GM21367 (cell line): Measurements from ENCODE around the gene CYP2U1.
"Not testable (repeated sequence)": the region's sequence is repeated elsewhere in the genome, so short reads cannot be mapped to it uniquely, and the experiment has no call there.

ENCODE experiments used
- ATAC-seq: cut with Tn5 transposase; IDR thresholded peaks from one replicate; pipeline ENCODE4 v1.9.1; 2021; ENCODE audit not compliant: unreplicated experiment

Gene CYP2U1

GRCh38 chr4:107930821-107931774 is at the start of gene CYP2U1:
Gene CYP2U1 (plus strand): TSS chr4:107931549. CDS start chr4:107931644, 95 bp downstream.
- ATAC-seq = peak; percentile 97

GRCh38 chr4:107885865-107886264 is 45.5 kb upstream of the CYP2U1 start:
- no peak for ATAC-seq

GRCh38 chr4:107888237-107888636 is 43.1 kb upstream of the CYP2U1 start:
- ATAC-seq = no peak

- no peak for ATAC-seq
These were observed 40.6 kb upstream of the CYP2U1 start for GRCh38 chr4:107890779-107891178.

DNA sequence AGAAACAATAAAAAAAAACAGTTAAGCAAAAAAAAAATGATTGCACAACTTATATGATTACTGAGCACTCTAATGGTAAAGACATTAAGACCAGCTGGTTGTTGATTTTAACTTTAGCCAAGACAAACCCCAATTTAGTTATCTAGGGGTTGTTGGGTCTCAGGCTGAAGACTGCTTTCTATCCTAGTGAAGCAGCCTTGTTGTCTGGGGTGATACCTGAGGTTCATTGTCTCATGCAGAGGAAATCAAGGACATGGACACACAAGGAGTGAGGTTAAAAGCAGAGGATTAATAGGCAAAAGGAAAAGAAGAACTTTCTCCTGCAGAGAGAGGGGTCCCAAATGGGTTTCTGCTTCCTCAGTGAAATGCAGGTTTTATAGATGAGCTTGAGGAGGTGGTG is 40.0 kb upstream of the CYP2U1 start:
- ATAC-seq = no peak

DNA sequence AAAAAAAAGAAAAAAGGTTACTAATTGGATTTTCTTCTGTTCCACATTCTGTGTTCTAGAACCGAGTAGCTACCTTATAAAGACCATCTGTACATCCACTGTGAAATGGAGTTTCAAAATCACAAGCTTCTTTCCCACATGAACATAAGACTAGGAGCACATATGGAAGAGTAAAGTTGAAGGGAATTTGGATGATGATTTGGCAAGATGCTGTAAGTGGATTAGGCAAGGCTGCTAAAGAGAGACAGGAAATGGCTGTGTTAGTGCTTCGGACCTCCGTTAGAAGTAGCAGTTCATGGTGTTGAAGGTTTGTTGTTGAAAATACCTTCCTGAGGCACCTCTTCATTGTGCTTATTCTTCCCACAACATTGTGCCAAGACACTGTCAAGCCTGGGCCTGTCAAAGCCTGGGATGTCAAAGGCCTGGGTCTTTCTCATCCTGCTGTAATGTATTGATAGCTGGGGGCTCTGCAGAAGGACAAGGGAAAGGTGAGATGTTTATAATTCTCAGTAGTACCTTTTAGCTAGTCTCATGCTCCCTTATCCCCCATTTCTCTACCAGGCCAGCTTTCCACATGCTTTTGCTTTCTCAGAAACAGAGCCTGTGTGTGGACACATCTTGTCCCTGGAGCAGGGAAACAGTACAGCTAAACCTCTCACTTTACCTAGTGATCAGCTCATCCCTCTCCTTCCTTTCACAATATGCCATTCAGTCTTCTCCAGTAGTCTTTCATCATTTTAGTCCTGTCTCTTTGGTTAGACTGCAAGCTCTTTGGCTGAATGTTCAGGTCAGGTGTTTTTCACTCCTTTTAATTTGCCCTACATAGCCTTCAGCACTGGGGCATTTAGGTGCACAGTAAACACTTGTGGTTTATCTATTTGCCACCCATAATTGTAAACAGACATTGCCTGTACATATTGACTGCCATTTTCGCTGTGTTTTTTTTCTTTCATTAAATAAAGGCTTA is 37.9 kb upstream of the CYP2U1 start:
- no peak for ATAC-seq

- no peak for ATAC-seq
These were observed 37.2 kb upstream of the CYP2U1 start for GRCh38 chr4:107894138-107894603.

- no peak for ATAC-seq
These were observed 35.1 kb upstream of the CYP2U1 start for GRCh38 chr4:107896158-107896645.

DNA sequence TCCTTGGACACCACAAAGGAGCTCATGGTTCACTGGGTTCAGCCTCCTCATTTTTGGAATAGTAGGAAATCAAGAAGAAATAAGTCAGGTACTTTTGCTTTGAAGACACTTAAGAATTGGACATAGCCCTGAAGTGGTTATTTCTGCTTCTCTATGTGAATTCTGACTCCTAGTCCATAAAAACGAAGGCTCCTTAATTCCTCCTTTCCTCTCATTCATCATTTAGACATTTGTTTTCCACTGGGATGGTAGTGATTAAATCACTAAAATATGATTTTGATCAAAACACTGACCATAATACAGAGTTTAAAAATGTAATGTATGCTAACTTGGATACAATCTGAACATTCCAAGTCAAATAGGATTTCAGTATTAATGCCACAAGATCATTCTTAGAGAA is 34.7 kb upstream of the CYP2U1 start:
- ATAC-seq = no peak

DNA sequence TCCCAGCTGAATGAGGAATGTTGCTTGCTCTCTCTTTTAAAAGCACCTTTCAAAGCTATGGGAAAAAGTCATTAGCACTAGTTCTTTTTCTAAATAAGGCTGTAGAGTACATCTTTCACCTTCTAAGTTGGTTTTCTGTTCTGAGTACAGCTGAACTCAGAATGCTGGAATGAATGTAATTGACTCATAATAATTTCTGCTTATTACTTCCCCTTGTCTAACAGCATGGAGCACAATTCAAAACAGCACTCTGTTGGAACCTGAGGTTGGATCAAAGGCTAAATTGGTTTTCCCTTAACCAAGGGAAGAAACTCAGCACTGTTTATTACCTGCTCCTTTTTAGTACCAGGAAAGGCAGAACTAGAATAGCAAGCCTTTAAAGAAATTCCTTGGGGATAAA is 33.5 kb upstream of the CYP2U1 start:
- no peak for ATAC-seq

GRCh38 chr4:107900067-107900466 is 31.3 kb upstream of the CYP2U1 start:
- ATAC-seq = no peak

DNA sequence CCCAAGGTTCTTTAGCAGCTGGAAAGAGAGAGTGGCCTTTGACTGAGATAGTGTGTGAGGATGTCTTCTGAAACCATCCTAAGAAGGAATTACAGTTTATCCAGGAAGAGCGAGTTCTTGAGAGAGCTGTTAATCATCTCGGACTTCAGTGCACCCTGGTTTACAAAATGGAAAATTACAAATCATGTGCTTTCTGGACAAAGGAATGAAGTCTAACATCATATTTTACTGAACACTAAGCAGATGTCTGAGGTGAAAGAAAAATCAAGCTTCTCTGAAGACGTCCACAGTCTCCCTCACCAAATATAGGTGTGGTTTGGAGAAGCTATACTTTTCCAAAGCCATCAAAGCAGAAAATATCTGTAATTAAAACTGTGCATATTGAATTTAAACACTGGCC is 30.8 kb upstream of the CYP2U1 start:
- no peak for ATAC-seq

DNA sequence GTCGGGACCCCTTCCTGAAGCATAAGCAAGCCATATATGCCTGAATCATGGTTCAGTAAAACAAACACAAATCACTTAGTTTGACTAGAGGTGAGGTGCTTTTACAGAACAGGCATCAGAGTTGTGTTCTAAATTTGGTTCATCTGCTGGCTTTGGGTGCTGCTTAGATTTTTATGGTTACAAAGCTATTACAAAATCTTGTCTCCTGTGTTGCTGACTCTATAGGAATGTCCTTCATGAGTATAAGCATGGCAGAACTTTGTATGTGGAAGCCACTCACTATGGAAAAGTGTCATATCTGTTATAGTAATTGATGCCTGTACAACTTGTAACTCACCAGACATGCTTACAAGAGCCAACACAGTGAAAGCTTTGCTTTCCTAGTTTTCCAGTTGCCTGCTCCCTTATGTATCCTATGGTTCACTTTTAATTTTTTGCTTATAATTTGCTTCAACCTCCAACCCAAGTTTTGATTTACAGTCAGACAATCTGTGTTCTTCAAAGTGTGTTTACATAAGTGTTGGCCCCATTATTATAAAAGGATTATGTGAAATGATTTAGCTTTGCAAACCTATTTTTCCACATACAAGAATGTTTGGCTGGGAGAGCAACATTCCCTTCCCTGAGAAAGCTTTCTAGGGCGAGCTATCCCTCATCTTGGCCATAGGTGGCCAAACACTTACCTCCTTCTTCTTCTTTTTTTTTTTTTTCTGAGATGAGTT is 30.0 kb upstream of the CYP2U1 start:
- ATAC-seq = no peak

- peak; percentile 61 for ATAC-seq
These were observed 28.6 kb upstream of the CYP2U1 start for GRCh38 chr4:107902715-107903114.

GRCh38 chr4:107905082-107905481 is 26.3 kb upstream of the CYP2U1 start:
- not testable (repeated sequence) for ATAC-seq

- no peak for ATAC-seq
These were observed 24.8 kb upstream of the CYP2U1 start for GRCh38 chr4:107906458-107907100.

DNA sequence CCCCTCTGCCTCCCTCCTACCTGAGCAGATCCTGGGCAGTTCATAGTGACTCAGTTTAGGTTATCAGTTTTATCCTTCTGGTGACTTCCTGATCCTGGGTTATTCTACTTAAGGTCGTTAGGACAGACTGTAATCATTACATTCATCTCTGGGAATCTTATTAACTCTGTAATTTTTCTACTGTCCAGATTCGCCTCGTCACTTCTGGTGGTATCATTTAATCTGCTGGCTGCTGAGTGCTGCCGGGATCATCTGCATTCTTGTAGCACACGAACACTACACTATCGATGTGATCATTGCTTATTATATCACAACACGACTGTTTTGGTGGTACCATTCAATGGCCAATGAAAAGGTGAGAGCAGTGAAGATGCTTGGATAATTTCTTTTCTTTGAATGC is 23.0 kb upstream of the CYP2U1 start:
- ATAC-seq = no peak

DNA sequence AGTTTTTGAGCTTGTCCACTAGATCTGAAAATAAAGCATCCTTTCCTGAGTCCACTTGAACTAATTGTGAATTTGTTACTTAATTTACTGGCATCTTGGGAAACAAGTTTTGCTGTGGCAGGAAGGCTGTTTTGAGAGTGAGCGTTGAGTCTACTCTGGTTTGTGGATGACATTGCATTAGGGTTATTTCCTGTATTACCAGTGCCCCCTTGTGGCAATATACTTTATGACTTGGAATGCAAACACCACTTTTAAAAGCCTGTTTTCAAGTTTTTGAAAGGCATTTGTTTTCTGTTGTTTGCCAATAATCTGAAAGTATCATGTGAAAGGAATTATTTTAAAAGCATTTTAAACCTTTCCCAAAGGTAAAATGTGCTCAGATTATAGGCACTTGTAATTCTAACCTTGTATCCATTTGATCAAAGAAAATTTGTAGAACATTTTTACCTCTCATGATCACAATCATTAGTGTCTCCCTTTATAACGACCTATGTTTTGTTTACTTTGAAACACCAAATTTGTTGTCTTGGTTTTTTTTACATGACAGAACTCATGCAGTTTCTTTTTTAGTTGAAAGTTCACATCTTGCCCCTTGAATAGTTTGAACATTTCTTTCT is 18.0 kb upstream of the CYP2U1 start:
- peak; percentile 94 for ATAC-seq

GRCh38 chr4:107915220-107915619 is 16.1 kb upstream of the CYP2U1 start:
- ATAC-seq = no peak

DNA sequence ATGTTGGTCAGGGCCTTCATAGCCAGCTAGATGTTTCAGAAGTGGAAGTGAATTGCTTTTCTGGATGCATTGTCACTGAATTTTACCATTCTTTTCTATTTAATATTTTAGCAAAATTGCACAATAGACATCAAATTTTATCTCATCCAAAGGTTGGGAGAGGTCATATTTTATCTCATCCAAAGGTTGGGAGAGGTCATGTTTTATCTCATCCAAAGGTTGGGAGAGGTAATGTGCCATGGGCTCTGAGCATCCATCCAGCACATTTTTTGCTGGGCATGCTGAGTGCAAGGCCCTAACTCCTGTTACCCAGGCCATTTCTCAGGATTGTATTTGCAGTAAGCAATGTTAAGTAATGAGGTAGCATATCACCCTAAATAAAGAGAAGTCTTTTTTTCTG is 14.7 kb upstream of the CYP2U1 start:
- ATAC-seq = no peak
